ENCODE data around the gene KRTAP10-8. TPM values are rescaled to one million over a fixed set of nuclear protein-coding genes. Genes with fewer than 3 reads are reported as not detected.
"Not testable (repeated sequence)": the region's sequence is repeated elsewhere in the genome, so short reads cannot be mapped to it uniquely, and the experiment has no call there.

The KRTAP10-8 gene, protein sequence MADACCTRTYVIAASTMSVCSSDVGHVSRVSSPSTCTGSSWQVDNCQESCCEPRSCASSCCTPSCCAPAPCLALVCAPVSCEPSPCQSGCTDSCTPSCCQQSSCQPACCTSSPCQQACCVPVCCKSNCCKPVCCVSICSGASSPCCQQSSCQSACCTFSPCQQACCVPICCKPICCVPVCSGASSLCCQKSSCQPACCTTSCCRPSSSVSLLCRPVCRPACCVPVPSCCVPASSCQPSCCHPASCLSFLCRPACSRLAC
- total RNA-seq (2014; rRNA removed; shearing (Covaris generic)), result not detected in 2 replicates

DNA sequence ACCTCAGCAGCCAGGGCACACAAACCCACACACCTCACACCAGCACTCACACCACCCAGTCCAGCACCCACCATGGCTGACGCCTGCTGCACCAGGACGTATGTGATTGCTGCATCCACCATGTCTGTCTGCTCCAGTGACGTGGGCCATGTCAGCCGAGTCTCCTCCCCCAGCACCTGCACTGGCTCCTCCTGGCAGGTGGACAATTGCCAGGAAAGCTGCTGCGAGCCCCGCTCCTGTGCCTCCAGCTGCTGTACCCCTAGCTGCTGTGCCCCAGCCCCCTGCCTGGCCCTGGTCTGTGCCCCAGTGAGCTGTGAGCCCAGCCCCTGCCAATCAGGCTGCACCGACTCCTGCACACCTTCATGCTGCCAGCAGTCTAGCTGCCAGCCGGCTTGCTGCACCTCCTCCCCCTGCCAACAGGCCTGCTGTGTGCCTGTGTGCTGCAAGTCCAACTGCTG lies at the start of gene KRTAP10-8:
Gene KRTAP10-8 (plus strand): TSS at position 51 of the 458 bp plus-strand sequence. CDS start 22 bp downstream, at position 73.
- Histone ChIP-seq H3K36me3 (replicated peaks; ENCODE audit: control insufficient read depth, insufficient read depth, low read length) (no peaks in the 10 kb centered on the region), H3K4me3 (ENCODE audit: insufficient read depth, low read depth, low read length) (no peak within 1 kb of the TSS), H3K27me3 (ENCODE audit: control insufficient read depth, insufficient read depth, low read length) (no peaks in the 10 kb centered on the region)
- DNase-seq, result no peak

DNA sequence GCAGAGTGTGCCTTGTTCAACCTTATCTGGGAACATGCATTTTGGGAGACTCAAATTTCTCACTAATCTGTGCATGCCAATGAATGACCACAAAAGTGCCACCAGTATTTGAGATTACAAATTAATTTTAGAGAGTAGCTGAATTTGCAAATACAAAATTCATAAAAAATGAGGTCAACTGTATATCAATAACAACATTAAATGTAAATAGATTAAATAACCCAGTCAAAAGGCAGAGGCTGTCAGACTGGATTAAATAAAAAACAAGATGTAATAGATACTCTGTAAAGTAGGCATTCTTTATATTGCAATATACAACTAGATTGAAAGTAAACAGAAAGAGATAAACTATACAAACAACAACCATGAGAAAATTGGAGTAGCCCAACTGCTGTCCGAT lies 47.8 kb upstream of the KRTAP10-8 start:
- no peak for DNase-seq
- H3K36me3 ChIP-seq (replicated peaks; ENCODE audit: control insufficient read depth, insufficient read depth, low read length), result no peaks in the 10 kb centered on the region
- no peak overlapping the region for H3K4me3 ChIP-seq (ENCODE audit: insufficient read depth, low read depth, low read length)
- H3K27me3 ChIP-seq (ENCODE audit: control insufficient read depth, insufficient read depth, low read length), result no peaks in the 10 kb centered on the region

DNA sequence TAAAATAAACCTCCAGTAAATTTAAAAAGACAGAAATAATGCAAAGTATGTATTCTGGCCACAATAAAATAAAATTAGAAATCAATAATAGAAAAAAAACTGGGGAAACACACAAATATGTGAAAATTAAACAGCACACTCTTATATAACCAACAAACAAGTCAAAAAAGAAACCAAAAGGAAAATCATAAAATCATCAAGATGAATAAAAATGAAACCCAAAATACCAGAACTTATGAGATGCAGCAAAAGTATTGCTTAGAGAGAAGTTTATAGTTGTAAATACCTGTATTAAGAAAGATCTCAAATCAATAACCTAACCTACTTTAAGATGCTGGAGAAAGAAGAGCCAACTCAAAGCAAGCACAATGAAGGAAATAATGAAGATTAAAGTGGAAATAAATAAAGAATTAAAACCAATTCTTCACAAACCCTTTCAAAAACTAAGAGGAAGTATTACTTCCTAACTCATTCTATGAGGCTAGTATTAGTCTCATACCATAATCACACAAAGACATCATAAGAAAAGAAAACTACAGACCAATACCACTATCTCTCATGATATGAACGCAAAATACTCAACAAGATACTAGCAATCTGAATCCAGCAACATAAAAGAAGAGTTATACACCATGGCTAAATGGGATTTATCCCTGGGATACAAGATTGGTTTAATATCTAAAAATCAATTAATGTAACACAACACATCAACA lies 46.8 kb upstream of the KRTAP10-8 start:
- H3K27me3 ChIP-seq (ENCODE audit: control insufficient read depth, insufficient read depth, low read length), result no peaks in the 10 kb centered on the region
- DNase-seq, result no peak
- H3K36me3 ChIP-seq (replicated peaks; ENCODE audit: control insufficient read depth, insufficient read depth, low read length), result no peaks in the 10 kb centered on the region
- no peak overlapping the region for H3K4me3 ChIP-seq (ENCODE audit: insufficient read depth, low read depth, low read length)

DNA sequence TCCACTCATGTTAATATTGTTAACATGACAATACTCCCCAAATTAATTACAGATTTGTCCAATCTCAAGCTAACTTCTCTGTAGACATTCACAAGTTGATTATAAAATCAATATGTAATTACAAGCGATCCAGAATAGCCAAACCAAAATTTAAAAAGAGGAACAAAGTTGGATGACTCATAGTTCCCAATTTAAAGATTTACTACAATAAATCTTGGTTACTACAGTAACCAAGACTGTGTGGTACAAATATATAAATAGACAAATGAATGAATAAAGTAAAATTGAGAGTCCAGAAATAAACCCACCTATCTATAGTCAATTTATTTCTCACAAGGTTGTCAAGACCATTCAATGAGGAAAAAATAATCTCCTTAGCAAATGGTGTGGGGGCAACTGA lies 45.5 kb upstream of the KRTAP10-8 start:
- no peak for DNase-seq
- Histone ChIP-seq H3K4me3 (ENCODE audit: insufficient read depth, low read depth, low read length) (no peak overlapping the region), H3K36me3 (replicated peaks; ENCODE audit: control insufficient read depth, insufficient read depth, low read length) (no peaks in the 10 kb centered on the region), H3K27me3 (ENCODE audit: control insufficient read depth, insufficient read depth, low read length) (no peaks in the 10 kb centered on the region)

DNA sequence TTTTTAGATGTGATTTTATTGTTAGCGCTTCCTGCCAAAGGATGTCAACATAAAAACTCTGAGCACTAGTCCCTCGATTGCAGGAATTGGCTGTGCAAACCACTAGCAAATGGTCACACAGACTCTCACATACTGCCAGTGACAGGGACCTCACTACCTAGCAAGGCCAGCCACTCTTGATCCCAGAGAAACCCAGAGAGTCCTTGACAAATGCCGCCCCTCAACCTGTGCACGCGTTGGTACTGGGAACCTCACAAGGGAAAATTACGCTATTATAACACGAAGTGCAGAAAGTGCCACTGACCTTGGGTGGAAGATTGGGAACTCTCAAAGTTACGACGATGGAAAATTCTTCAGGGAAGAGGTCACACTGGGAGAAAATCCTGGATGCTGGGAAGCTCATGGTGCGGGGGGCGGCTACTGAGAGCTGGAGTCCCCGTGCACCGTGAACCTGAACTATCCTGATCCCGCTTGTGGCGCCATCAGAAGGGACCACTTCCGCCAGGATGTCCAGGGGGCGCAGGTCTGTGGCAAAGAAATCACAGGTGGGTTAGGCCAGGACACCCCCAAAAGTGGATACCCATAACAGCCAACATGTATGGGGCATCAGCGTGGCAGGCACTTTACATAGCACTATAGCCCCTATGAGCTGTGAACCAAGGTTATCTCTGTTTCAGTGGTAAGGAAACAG lies 44.3 kb upstream of the KRTAP10-8 start:
- no peaks in the 10 kb centered on the region for H3K27me3 ChIP-seq (ENCODE audit: control insufficient read depth, insufficient read depth, low read length)
- DNase-seq, result peak; percentile 34
- H3K4me3 ChIP-seq (ENCODE audit: insufficient read depth, low read depth, low read length), result no peak overlapping the region
- H3K36me3 ChIP-seq (replicated peaks; ENCODE audit: control insufficient read depth, insufficient read depth, low read length), result no peaks in the 10 kb centered on the region

DNA sequence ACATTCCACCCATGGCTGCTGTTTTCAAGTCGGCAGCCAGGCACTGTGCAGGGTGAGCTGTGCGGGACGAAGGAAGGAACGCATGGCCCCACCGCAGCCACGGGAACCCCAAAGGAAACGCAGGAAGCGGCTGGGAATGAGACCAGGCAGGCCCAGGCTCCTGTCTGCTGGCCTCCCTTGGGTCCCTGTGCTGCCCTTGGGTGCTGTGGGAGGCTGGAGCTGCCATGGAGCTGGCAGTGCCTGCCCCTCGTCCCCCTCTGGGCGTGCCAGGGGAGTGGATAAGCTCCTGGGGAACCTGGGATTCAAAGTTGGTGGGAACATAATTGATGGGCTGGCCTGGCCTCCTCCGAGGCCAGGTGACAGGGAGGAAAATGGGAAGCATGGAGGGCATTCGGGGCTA lies 43.6 kb upstream of the KRTAP10-8 start:
- Histone ChIP-seq H3K4me3 (ENCODE audit: insufficient read depth, low read depth, low read length) (no peak overlapping the region), H3K36me3 (replicated peaks; ENCODE audit: control insufficient read depth, insufficient read depth, low read length) (no peaks in the 10 kb centered on the region), H3K27me3 (ENCODE audit: control insufficient read depth, insufficient read depth, low read length) (no peaks in the 10 kb centered on the region)
- DNase-seq, result no peak

GRCh38 chr21:44568667-44569556 lies 43.0 kb upstream of the KRTAP10-8 start:
- peak; percentile 49 for DNase-seq
- Histone ChIP-seq H3K36me3 (replicated peaks; ENCODE audit: control insufficient read depth, insufficient read depth, low read length) (no peaks in the 10 kb centered on the region), H3K4me3 (ENCODE audit: insufficient read depth, low read depth, low read length) (no peak overlapping the region), H3K27me3 (ENCODE audit: control insufficient read depth, insufficient read depth, low read length) (no peaks in the 10 kb centered on the region)

DNA sequence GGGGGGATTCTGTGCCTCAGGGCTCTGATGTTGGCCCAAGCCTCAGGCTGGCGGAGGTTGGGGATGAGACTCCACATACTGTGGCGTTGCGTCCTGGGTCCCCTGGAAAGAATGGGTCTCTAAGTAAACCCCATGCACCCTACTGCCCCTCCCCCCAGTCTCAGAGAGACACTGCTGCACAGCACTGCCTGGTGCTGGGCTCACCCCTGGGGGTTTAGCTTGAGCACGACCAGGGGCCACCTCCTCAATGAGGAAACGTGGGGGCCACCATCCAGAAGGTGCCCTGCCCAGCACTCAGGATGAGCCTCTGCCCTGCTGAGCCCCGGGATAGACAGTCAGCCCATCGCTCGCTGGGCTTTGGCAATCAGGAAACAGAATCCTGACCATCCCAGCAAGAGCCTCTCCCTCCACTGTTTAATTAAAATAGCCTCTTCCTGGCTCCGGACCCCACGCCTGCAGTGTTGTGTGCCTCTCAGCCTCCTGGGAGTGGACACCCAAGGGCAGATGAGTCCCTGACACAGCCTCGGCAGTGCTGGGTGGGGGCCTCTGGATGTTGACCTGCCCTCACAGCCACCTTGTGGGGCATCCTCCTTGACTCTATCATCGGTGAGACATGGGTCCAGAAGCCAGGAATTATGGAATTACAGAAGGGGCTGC lies 41.9 kb upstream of the KRTAP10-8 start:
- peak; percentile 46 for DNase-seq
- no peak overlapping the region for H3K4me3 ChIP-seq (ENCODE audit: insufficient read depth, low read depth, low read length)
- H3K27me3 ChIP-seq (ENCODE audit: control insufficient read depth, insufficient read depth, low read length), result no peaks in the 10 kb centered on the region
- H3K36me3 ChIP-seq (replicated peaks; ENCODE audit: control insufficient read depth, insufficient read depth, low read length), result no peaks in the 10 kb centered on the region

DNA sequence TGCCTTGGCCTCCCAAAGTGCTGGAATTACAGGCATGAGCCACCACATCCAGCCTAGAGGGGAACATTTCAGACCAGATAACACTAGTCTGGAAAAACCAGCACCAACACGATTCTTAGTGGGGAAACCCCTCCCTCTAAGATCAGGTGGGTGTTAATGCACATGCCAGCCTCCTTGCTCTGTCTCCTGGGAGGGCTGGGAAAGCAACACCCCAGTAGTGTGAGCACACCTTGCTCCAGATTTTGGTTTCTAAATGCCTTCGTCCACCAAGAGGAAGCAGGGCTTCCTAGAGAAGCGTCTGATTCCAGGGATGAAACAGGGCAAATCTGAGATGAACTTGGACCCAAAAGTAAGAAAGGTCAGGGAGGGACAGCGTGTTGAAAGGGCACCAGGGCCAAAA lies 40.6 kb upstream of the KRTAP10-8 start:
- peak; percentile 12 for DNase-seq
- Histone ChIP-seq H3K36me3 (replicated peaks; ENCODE audit: control insufficient read depth, insufficient read depth, low read length) (no peaks in the 10 kb centered on the region), H3K27me3 (ENCODE audit: control insufficient read depth, insufficient read depth, low read length) (no peaks in the 10 kb centered on the region), H3K4me3 (ENCODE audit: insufficient read depth, low read depth, low read length) (no peak overlapping the region)

- no peaks in the 10 kb centered on the region for H3K27me3 ChIP-seq (ENCODE audit: control insufficient read depth, insufficient read depth, low read length)
Measured at GRCh38 chr21:44571844-44572782, 39.8 kb upstream of the KRTAP10-8 start.

DNA sequence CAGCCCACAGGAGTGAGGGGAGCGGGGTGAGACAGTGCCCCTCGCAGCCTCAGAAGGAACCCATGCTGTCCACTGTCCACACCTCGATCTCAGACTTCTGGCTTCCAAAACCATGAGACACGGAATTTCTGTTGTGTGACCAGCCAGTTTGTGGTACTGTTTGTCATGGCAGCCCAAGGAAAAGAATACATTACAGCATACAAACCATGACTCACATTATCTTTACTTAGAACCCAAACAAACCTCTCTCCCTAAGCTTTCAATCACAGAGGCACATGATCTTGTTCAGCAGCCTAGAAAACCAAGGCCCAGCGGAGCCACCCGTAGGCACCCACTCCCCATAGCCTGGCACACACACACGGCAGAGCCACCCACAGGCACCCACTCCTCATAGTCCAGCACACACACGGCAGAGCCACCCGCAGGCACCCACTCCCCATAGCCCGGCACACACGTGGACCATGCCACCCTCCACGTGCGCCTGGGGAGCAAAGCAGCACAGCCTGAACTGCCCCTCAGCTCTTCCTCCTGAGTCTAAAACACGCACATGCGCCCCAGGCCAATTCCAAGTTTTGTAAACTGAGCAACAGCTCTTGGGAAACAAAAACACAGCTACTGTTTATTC lies 38.8 kb upstream of the KRTAP10-8 start:
- Histone ChIP-seq H3K4me3 (ENCODE audit: insufficient read depth, low read depth, low read length) (no peak overlapping the region), H3K27me3 (ENCODE audit: control insufficient read depth, insufficient read depth, low read length) (no peaks in the 10 kb centered on the region), H3K36me3 (replicated peaks; ENCODE audit: control insufficient read depth, insufficient read depth, low read length) (no peaks in the 10 kb centered on the region)
- peak; percentile 41 for DNase-seq

More at GRCh38 chr21:44571844-44572782, 39.8 kb upstream of the KRTAP10-8 start:
- Histone ChIP-seq H3K4me3 (ENCODE audit: insufficient read depth, low read depth, low read length) (no peak overlapping the region), H3K36me3 (replicated peaks; ENCODE audit: control insufficient read depth, insufficient read depth, low read length) (no peaks in the 10 kb centered on the region)
- peak; percentile 47 for DNase-seq

GRCh38 chr21:44573630-44574456 lies 38.0 kb upstream of the KRTAP10-8 start, which contains the start of gene KRTAP10-4:
Gene KRTAP10-4, plus strand, starts transcription at chr21:44573729. Its CDS starts 30 bp downstream, at chr21:44573759.
- H3K36me3 ChIP-seq (replicated peaks; ENCODE audit: control insufficient read depth, insufficient read depth, low read length); H3K4me3 ChIP-seq (ENCODE audit: insufficient read depth, low read depth, low read length); H3K27me3 ChIP-seq (ENCODE audit: control insufficient read depth, insufficient read depth, low read length); DNase-seq: not testable (repeated sequence)
